D721Med (cell line): ENCODE results near the gene TRIM50.

Source experiments
- DNase-seq: peaks from one replicate; pipeline ENCODE4 v3.0.0; 2011; ENCODE audit warnings: low spot score; ENCODE audit not compliant: insufficient read length
- FAIRE-seq: peaks from 2 replicates; lab custom pipeline; 2011; peaks lifted over from hg19 to GRCh38; lab: Jason Lieb, UNC
- TF ChIP-seq, protein P1 (sequence below): IDR thresholded peaks from 2 replicates; pipeline ENCODE4 v1.5.1; 2012; ENCODE audit warnings: mild to moderate bottlenecking, control low read depth; ENCODE audit not compliant: insufficient read depth; ENCODE audit errors: missing control alignments

The TRIM50 gene

DNA sequence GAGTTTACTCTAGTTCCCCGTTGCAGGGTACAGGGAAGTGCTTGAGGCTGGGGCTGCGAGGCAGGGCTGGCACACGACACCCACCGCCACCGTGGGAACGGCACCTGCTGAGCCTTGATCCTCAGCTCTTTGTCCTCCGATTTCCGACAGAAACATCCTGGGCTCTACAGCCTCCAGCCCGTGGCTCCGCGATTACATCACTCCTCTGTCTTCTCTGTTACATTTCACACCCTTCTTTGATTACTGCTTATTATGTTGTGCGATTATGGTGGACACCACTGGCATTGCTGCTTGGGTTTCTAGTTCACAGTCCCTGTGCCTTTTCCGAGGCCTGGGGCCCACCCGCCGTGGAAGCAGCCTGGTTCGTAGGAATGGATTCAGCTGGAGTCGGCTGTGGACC is 26.9 kb upstream of the TRIM50 start:
- TF ChIP-seq, protein P1, sequence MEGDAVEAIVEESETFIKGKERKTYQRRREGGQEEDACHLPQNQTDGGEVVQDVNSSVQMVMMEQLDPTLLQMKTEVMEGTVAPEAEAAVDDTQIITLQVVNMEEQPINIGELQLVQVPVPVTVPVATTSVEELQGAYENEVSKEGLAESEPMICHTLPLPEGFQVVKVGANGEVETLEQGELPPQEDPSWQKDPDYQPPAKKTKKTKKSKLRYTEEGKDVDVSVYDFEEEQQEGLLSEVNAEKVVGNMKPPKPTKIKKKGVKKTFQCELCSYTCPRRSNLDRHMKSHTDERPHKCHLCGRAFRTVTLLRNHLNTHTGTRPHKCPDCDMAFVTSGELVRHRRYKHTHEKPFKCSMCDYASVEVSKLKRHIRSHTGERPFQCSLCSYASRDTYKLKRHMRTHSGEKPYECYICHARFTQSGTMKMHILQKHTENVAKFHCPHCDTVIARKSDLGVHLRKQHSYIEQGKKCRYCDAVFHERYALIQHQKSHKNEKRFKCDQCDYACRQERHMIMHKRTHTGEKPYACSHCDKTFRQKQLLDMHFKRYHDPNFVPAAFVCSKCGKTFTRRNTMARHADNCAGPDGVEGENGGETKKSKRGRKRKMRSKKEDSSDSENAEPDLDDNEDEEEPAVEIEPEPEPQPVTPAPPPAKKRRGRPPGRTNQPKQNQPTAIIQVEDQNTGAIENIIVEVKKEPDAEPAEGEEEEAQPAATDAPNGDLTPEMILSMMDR: no peak
- no peak for DNase-seq
- FAIRE-seq: no peak

DNA sequence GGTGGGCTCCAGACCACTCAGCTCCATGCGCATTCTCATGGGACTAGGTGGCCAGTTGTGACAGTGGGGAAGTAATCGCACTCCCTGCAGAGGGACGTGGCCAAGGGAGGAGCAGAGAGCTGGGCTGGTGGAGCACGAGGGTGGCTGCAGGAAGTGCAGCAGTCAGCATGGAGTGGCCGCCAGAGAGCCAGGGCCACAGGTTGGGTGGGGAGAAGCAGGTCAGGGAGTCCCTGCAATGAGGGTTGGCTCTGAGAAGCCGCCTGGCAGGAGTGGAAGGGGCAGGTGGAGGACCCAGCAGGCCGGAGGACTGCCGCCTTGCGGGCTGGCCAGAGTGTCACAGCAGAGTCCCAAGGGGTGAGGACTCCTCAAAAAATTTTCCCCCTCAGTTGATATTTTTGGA is 26.3 kb upstream of the TRIM50 start:
- TF ChIP-seq, protein P1: no peak
- no peak for FAIRE-seq
- DNase-seq: no peak

DNA sequence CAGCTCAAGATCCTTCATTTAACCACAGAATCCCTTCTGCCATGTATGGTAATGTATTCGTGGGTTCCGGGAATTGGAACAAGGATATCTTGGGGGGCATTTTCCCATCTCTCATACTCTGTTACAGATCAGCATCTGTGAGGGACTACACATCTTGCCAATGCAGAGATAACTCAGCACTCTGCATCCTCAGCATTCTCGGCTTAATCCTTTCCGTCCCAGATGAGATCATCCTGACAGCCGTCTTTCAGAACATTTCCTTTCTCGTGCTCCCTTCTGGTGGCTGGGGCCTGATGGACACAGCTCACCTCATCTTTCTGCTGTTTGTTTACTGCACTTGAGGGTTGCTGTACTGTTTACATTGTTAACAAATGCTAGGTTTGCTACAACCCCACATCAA is 25.4 kb upstream of the TRIM50 start:
- no peak for DNase-seq
- TF ChIP-seq, protein P1: no peak
- no peak for FAIRE-seq

DNA sequence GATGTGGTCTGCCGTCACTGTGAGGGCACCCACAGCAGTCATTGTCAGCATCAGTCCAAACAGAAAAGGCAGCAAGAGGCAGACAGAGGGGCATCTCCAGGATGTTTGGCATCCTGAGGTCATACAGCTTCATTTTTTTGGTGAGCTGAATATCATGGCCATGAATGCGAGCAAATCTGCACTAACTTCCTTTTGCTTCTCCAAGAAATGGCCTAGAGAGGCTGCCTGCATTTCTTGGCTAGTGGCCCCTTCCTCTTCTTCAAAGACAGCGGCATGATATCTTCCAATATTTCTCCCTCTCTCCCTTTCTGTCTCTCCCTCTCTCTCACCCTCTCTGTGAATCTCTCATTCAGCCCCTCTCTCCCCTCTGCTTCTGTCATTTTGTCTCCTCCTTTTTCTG is 24.9 kb upstream of the TRIM50 start:
- FAIRE-seq: no peak
- TF ChIP-seq, protein P1: no peak
- no peak for DNase-seq

DNA sequence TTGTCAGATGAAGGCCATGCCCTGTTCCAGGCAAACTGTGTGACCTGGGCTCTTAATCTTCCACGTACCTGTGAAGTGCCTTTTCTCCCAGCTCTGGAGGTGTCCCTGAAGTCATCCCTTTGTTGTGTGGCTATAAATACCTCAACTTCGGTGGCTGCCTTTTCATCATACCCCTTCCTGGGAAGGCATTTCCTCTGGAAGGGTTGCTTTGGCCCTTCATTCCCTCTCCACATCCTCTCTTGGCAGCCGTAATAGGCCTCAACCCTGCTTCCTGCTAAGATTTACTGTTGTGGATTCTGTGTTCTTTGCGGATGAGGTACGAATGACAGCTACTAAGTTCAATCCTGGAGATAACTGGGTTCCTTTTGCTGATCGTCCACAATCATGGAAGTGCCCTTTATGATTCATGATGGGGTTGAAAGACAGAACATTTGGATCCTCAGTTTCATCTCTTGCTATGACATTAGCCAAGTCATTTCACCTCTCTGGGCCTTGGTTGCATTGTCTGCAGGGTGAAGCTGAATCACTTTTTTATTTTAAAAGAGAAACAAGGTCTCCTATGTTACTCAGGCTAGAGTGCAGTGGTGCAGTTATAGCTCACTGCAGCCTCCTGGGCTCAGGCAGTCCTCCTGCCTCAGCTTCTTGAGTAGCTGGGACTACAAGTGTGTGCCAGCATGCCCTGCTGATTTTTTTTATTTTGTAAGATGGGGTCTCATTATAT is 23.7 kb upstream of the TRIM50 start:
- TF ChIP-seq, protein P1: no peak
- DNase-seq (no peak), FAIRE-seq (no peak)

DNA sequence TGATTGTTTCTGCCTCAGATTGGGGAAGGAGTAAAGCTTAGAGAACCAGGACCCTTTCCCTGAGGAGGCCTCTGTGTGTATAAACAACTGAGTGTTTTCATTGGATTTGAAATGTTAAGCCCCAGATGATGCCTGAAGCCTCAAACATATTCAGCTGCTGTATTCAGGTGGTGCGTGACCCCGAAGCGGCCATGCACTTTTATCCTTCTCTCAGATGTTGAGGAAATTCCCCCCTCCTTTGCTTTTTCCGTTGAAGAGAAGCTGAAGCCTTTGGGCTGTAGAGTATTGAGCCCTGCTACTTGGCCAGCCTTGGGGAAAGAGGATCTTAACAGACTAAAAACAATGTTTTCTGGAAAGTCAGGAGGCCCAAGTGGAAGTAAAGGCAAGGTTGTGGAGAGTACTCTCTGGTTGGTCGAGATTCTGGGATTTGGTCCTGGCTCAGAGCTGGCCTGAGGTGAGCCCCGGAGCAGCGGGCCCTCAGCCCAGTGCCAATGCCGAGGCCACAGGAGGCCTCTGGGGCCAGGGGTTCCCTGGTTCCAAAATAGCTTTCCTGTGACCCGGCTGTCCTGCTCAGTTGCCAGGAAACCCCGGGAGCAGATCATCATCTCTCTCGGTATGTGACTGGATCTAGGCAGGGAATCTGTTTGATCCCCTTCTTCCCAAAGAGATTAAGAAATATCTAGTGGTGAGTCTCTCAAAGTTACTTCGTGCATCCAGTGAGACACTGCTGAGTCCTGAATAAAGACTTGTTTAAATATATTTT is 22.6 kb upstream of the TRIM50 start:
- FAIRE-seq: no peak
- no peak for DNase-seq
- TF ChIP-seq, protein P1: no peak

DNA sequence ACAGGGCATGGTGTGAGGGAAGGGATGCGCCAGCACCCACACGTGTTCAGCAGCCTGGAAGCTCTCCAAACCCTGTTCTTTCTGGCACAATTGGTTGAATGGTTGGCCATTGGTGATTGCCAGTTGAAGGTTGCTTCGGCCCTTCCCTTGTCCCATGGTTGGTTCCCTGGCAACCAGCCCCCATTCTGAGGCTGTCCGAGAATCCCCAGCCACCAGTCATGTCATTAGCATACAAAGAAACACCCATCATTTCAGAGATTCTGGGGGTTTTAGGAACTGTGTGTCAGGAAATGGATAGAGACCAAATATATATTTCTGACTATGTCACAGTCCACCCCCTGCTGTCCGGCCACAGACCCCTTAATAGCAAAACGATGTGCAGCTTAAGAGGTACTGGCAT is 21.9 kb upstream of the TRIM50 start:
- no peak for DNase-seq
- FAIRE-seq: no peak
- TF ChIP-seq, protein P1: no peak
